HG03439 (cell line): ENCODE measurements around the gene TTLL4.
"Not testable (repeated sequence)": the region's sequence is repeated elsewhere in the genome, so short reads cannot be mapped to it uniquely, and the experiment has no call there.

ENCODE experiments used
- ATAC-seq: cut with Tn5 transposase; IDR thresholded peaks from one replicate; pipeline ENCODE4 v1.9.1; 2021; ENCODE audit warnings: mild to moderate bottlenecking, moderate library complexity; ENCODE audit not compliant: unreplicated experiment

The TTLL4 gene

DNA sequence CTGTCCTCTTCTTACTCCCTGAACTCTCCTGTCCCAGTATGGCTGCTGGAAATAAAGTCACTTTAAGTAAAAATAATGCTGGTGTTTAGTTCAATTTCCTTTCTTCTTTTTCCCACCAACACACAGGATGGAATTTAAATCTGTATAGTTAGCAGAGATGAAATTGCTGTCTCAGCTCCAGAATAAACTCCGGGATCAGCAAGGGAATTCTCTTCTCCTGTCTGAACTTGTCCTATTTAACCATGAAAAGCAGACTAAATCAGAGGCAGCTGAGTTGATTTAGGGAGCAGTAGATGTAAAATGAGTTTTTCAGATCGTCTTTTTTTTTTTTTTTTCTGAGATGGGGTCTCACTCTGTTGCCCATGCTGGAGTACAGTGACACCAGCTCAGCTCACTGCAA lies 25.9 kb downstream of the TTLL4 start:
- ATAC-seq, result no peak

DNA sequence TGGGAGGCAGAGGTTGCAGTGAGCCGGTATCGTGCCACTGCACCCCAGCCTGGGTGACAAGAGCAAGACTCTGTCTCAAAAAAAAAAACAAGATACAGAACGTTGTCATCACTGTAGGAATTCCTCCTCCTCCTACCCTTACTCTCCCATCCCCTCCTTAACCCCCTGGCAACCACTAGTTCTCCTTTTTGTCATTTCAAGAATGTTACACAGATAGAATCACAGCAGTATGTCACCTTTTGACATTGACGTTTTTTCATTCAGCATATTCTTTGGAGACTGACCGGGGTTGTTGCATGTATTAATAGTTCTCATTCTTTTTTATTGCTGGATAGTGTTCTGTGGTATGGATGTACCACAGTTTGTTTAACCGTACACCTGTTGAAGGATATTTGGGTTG lies 32.4 kb downstream of the TTLL4 start:
- ATAC-seq, result no peak

DNA sequence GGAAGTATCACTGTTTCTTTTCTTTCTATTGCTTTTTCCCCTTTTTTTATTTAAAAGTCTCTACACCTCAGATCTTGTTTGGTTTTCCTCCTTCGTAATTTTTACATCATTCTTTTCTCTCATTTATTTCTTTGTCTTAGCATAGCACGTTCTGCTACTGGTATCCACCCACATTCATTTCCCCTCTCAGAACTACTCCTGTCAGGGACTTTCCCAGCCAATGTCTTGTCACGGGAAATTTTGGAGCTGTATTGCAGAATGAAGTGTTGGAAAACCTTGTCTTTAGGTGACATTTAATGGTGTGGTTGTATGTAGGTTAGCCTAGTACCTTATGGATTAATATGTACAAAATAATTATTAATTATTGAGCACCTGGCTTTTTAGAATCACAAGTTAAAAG lies 34.0 kb downstream of the TTLL4 start:
- no peak for ATAC-seq

DNA sequence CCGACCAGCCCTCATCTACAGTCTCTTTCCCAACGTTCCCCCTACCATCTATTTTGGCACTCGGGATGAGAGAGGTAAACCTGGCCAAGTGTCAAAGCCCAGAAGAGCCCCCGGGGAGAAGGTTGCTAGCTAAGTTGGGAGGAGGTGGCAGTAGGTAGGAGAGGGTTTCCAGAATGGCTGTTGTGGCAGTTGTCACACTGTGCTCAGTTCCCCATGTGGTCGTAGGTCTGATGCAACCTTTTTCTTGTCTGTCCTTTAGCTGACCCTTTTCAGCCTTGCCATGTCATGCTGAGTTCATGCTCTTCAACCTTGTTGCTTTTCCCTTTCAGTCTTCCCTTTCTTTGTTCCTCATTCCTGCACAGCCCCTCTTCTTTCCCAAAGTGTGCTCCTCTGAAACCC lies 34.5 kb downstream of the TTLL4 start:
- no peak for ATAC-seq

DNA sequence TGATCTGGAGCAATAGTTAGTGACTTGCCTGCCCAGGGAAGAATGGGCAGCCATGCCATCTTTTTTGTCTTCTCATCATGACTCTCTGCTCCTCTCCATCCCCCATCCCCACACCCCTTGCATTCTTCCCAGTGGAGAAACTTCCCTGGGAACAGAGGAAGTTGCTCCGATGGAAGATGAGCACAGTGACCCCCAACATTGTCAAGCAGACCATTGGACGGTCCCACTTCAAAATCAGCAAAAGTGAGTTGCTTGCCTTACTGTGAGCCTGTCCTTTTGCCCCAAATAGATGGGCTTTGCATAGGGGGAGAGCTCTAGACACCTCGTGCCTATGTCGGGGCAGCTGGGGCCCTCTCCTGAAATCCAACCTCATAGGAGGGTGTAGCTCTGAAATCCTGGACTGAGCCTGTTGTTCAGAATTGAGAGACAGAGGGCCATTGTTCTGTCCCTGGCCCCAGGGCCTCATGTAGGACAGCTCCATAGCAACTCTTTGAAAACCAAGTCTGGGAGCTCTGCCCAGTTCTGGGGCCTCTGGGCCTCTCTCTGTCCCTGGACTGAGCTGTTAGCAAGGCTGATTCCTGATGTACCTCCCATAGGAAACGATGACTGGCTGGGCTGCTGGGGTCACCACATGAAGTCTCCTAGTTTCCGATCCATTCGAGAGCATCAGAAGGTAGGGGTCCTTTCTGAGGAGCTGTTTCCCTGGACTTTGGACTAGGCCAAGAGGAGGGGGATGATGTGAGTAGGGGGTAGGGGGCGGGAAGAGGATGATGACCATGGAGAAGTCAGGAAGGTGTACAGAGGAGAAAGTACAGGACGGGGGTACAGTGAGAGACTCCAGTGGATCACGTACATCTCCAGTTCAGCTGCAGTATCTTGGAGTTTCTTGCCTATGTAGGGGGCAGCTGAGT lies 35.2 kb downstream of the TTLL4 start:
- no peak for ATAC-seq

DNA sequence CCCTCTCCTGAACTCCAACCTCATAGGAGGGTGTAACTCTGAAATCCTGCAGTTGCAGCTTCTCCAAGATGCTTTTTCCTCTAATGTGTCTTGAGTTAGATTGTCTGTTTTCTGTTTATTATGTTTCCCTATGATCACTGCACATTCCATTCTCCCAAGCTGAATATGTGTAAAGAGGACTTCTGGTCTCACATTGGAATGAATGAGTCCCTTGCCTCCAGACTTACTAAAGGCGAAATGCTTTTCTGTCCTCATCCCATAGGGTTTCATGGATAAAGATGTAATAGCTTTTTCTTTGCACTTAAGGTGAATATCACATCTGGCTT lies 35.8 kb downstream of the TTLL4 start:
- ATAC-seq, result no peak

DNA sequence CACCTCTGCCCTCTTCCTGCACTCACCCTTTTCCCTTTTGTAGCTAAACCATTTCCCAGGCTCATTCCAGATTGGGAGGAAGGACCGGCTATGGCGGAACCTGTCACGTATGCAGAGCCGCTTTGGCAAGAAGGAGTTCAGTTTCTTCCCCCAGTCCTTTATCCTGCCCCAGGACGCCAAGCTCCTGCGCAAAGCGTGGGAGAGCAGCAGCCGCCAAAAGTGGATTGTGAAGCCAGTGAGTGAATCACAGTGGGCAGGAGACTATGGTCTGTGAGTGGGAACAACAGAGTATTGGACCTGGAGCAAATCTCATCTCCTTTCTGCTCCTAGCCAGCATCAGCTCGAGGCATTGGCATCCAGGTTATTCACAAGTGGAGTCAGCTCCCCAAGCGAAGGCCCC lies 36.3 kb downstream of the TTLL4 start:
- no peak for ATAC-seq

DNA sequence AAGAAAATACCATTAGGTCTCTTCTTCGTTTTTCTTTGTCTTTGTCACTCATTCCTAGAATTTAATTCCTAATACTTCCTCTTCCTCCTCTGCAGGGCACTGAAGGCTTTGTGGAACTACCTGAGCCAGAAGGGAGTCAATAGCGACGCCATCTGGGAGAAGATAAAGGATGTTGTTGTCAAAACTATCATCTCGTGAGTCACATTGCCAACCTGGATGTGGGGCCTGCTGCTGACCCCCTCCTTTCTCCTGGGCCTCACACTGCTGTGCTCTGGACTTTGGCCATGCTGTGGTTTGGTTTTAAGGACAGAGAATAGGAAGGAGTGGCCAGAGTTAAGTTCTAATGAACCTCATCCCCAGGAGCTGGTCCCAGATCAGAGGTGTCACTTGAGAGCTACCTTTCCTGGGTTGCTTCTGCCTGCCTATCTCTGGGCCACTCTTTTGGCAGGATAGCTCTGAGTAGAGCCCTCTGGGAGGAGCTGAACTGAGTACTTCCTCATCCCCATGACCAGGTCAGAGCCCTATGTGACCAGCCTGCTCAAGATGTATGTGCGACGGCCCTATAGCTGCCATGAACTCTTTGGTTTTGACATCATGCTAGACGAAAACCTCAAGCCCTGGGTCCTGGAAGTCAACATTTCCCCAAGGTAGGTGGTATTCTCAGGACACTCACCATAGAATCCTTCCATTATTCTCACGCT lies 38.3 kb downstream of the TTLL4 start:
- no peak for ATAC-seq

DNA sequence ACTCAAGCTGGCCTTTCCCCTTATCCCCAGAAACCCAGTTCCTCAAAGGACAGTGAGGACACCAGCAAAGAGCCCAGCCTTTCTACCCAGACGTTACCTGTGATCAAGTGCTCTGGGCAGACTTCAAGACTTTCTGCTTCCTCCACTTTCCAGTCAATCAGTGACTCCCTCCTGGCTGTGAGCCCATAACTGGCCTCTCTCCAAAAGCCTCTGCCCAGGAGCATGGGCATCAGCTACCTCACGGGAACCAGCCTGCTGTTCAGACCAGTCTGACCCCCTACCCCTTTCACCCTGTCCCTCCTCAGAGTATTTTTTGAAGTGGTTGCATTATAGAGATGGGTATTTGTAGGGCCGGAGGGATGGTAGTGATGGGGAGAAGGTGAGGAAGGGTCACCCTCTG lies 43.6 kb downstream of the TTLL4 start:
- ATAC-seq, result no peak

DNA sequence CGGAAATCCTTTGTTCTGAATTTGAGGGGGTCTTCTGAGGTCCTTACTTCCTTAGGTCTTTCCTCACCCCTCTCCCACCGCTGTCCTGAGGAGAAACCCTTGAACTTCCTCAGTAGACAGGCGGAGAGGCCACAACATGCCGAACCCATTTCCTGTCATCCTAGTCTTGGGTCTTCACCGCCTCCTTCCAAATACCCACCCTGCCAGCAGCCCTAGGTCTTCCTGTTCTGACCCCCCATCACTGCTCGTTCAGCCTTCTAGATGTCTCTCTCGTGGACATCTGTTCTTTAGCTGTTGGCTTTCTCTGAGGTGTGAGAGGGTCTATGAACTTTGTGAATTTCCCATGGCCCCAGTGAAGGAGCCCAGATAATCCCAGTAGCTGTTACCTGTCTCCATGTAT lies 44.1 kb downstream of the TTLL4 start:
- ATAC-seq, result no peak

DNA sequence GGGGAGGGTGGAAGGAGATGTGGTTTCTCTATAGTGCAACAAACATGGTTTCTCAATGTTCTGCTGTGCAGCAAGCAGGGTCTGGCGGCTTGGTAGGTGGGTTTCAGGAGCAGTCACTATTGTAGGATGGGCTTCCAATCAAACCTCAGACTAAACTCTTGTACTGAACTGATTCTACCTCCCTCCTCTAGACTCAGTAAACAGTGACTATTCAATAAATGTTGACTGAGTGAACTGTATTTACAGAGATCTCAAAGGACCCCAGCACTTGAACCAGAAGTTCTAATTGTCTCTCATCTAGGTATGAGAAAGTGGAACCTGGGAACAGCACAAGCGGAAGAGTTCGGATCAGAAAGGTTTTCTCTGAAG lies 44.5 kb downstream of the TTLL4 start:
- no peak for ATAC-seq

DNA sequence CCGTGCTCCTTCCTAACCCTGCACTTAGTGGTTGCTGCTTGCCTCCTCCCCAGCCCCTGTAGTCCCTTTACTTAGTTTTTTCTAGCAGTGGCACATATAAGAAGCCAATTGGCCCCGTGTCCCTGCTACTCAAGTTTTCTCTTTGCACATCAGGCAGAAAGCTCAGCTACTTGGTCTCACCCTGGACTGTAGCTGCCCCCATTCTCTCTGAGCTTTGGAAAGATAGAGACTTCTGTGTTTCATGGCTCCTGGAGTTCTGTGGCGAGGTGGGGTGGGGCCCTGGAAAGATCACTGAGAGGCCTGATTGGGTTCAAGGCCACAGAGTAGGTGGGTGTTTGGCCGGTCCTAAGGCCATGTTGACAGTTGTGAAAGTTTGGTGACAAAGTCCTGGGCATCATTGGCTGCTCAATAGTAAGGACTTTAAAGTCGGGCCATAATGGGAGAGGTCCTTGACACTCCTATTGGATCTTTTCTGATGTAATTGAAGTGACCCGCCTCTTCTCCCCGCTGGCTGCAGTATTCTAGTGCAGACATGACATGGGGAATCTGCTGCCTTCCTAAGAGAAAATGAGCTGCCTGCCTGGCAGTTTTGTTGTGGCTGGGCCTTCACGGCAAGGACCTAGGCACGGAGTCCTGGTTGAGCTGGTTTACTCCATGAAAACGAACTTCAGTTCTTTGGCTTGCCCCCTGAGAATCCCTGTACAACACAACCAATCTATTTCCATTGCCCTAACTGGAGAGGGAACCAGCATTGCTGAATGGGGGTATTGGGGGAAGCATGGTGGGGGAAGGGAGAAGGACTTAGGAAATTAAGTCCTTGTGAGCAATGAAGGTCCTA lies 45.2 kb downstream of the TTLL4 start:
- ATAC-seq, result no peak

DNA sequence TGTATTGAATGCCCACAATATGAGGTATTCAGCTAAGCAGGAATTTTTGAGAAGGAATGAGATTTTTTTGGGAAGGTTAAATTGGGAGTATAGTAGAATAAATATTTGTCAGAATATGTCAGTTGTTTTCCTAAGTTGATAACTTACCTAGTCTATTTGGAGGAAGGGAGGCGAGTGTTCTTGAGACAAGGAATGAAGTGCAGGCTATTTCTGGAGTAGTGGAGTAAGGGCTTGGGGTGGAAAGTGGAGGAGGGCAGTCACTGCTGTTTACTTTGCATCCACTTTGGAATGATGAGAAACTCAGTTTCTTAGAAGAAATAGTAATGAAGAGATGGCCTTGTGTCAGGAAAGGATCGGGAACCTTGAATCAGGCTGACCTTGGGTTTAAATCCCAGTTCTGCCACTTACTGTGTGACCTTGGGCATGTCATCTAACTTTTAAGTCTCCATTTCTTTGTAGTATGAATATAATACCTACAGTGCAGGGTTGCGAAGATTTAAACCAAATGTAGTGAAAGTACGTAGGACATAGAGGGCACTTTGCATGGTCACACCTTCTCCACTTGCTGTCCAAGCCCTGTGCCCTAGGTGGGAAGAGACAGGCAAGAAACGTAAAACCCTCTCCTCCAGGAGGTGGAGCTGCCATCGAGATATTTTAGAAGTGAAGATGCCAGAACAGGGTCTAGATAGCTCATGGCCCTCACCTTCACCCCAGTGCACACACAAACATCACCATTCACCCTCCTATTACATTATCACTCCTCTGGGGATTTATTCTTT lies 46.2 kb downstream of the TTLL4 start:
- ATAC-seq, result no peak

DNA sequence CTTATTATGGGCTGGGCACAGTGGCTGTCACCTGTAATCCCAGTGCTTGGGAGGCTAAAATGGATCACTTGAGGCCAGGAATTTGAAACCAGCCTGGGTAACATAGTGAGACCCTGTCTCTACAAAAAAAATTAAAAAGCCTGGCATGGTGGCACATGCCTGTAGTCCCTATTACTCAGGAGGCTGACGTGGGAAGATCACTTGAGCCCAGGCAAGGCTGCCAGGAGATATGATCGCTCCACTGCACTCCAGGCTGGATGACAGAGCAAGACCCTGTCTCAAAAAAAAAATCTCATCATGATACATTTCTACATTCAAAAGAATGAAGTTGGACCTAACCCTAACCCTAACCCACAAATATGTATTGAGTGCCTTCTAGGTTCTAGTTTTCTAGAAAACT lies 51.2 kb downstream of the TTLL4 start:
- no peak for ATAC-seq

DNA sequence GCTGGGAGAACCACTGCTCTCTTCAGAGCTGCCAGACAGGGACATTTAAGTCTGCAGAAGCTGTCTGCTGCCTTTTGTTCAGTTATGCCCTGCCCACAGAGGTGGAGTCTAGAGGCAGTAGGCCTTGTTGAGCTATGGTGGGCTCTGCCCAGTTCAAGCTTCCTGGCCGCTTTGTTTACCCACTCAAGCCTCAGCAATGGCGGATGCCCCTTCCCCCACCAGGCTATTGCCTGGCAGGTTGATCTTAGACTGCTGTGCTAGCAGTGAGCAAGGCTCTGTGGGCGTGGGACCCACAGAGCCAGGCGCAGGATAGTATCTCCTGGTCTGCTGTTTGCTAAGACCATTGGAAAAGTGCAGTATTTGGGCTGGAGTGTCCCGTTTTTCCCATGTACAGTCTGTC lies 62.1 kb downstream of the TTLL4 start:
- ATAC-seq, result not testable (repeated sequence)

DNA sequence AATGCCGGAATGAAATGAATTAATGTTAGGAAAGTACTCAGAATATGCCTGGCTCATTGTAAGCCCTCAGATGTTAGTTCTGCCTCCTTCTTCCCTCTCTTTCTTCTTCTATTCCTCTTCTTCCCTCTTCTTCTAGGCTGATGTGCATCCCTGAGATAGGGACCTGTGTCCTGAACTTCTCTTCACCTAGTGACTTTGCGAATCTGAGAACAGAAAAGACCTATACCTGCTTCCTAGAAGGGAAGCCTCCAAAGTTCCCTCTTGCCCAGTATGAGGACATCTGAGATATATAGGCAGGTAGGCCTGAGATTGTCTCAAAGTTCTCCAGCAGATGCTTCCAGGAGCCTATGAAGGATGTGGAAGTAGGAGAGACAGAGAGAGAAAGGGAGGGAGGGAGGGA lies 63.2 kb downstream of the TTLL4 start:
- no peak for ATAC-seq

DNA sequence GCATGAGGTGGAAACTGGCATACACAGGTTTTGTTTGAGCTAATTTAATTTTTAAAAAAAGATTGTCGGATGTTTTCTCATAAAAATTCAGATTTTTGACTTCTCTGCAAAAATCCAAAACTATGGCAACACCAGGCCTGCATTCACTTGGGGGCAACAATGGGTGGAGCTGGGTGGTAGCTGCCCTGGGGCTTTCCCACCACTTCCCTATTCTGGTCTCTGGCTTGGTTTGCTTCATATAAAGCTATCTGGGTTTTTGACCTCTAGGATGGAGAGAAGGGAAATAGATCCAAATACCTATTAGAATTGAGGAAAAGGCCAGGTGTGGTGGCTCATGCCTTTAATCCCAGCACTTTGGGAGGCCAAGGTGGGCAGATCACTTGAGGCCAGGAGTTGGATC lies 65.9 kb downstream of the TTLL4 start:
- ATAC-seq, result no peak

DNA sequence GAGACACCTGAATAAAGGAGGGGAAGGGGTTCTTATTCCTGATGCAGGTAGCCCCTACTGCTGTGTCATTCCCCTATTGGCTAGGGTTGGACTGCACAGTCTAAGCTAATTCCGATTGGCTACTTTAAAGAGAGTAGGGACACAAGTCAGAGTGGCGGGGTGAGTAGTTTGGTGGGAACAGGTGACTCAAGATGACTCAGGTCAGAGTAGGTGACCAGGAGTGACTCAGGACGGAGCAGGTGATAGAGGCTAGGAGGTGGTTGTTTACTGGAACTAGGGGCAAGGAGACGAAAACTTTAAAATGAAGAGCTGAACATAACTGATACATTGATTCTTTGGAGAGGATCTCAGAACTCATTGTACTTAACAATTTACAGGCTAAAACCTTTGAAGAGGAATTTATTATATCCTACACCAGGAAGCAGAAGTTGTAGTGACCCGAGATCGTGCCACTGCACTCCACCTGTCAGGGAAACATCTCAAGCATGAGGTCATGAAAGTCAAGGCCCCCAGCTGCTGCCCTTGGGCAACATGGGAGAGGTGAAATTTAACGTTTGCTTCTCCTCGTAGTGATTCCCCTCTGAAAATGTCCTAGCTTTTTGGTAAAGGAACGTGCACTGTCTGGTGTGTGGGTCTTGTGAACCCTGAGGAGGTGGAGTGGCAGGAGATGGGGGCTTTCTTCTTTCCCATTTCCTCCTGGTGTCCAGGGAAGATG lies 66.8 kb downstream of the TTLL4 start:
- ATAC-seq, result no peak

DNA sequence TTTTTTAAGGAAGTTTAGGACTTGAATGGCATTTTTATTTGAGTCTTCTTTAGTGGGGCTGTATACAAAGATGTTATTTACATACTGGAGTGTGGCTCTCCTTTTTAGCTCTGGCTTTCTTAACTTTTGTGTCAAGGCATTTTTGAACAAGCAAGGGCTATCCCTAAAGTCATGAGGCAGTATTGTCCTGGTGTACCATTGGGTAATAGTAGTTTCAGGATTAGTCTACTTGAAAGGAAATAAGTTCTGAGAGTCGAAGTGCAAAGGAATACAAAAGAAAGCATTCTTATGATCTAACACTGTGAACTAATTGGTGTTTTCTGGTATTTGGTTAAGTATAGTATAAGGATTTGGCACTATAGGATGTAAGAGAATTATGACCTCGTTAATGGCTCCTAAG lies 69.4 kb downstream of the TTLL4 start:
- ATAC-seq, result no peak
